Left kidney (tissue), 2 donors: Measurements from ENCODE around the gene SLC43A2. TPM values are rescaled to one million over a fixed set of nuclear protein-coding genes. Genes with fewer than 3 reads are reported as not detected.

Source experiments
- DNase-seq: peaks from one replicate; pipeline ENCODE4 v3.0.0-alpha.2; 2013
- polyA plus RNA-seq: library from polyadenylated mRNA; unstranded; fragments of 120-200 nt; gene quantifications from one replicate; pipeline ENCODE4 v1.2.1, GENCODE V29; 2013; ENCODE audit not compliant: insufficient read length

The SLC43A2 gene
- polyA plus RNA-seq, 1 donor: 27.1 TPM

DNA sequence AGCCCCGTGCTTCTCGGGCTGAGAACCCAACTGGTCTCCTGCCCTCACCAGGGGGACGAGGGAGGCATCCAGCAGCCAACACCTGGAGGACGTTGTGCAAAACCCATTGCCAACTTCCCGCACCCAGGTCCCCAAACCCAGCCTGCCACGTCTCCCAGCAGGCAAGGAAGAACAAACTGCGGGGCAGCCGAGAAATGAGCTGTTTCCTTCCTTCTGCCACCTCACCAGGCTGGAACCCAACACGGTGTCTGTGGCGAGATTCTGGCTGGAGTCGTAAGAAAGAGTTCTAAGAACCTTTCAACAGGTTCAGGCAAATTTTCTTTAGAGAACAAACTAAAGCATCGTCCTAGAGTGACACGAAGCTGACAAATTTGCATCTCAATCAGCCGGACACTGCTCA, 3.6 kb downstream of the SLC43A2 start:
- no peak for DNase-seq

DNA sequence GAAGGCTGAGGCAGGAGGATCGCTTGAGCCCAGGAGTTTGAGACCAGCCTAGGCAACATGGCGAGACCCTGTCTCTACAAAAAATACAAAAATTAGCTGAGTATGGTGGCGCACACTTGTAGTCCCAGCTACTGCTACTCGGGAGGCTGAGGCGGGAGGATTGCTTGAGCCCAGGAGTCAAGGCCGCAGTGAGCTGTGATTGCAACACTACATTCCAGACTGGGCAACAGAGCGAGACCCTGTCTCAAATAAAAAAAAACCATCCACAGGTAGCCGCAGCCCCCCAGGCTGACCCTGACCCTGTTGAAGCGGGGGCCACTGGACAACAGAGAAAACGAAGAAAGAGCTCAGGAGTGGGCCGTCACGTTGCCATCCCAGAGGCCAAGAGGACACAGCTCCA, 4.0 kb downstream of the SLC43A2 start:
- DNase-seq: no peak

DNA sequence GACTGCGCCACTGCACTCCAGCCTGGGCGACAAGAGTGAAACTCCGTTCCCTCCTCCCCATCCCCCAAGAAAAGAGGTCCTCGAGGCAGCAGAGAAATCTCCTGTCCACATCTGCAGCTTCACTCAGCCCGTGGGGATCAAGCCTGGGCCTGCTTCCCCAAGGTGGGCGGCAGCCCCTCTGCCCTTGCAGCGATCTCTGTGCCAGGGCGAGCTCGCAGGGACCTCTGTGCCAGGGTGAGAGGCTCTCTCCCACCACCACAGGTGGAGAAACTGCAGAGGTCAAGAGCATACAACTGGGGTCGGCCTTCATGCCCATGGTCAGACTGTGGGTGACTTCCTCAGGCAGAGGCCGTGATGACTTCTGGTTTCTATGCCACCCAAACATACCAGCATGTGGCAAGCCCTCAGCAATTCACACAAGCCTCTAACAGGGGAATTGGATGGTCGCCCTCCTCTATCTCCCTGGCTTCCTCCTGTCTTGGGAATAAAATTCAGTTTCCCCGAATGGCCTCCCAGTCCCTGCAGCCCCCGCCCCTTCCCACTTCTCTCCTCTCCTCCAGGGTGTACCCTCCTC, 5.5 kb downstream of the SLC43A2 start:
- no peak for DNase-seq

DNA sequence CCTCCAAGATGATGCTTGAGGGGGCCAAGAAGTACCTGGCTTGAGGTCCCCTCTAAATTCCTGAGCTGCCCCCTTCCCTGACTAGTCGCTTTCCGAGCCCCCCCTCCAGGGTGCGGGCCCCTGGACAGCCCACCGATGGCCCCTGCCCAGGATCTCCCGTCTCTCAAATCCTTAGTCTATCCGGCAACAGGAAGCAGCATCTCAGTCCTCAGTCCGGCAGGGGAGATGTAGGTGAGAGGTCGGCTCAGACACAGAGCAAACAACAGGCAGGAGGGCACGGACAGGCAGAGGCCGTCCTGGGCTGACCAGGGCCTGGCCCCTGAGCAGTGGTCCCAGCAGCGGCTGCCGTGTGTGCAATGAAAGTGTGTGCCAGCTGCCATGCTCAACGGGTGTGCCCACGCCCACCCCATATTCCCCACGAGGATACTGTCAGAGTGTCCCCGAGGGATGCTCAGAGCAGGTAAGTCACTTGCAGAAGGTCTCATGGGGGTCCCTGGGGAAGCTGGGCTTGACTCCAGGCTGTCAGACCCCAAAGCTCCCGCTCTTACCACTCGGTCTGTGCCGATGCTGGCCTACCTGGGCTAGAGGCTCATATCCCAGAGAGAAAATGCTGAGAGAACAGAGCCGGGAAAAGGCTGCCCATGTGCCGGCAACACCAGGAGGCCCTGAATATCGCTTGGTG, 7.2 kb downstream of the SLC43A2 start:
- DNase-seq: no peak

DNA sequence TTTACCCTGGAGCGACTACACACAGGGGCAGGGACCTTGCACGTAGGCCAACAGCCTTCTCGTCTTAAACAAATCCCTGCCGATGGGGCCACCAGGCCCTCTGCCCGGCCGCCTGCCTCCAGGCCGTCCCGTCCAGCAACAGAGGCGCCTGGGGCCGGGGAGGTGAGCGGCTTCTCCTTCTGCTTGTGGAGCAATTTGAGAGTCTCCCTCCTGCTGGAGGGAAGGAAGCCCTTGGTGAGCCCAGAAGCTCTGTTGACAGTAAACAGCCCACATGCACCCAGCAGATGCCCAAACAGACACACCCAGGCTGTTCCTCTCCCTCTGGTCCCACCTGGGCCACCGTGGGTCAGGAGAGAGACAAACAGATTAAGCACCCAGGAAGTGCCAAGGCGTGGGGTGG, 8.1 kb downstream of the SLC43A2 start:
- no peak for DNase-seq

DNA sequence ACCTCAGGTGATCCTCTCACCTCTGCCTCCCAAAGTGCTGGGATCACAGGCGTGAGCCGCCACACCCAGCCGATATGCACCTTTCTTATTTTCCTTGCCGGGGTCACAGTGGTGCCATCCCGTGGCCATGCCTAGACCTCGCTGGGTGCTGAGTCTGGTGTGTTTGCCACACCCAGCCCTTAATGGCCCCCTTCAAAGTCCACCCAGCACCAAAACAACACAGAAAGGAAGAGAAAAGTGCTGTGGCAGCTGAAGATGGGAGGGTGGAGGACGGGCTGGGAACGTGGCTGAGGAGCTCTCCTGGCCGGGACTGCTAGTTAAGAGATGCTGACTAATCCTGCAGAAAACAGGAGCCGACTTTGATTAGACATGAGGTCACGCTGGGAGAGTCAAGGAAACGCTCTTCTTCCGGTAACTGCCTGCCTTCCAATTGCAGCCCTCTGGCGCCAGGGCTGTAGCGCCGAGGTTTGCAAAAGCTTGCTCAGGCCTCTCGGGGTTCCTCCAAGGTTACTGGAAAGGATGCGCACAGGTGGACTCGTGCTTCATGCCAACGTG, 10.9 kb downstream of the SLC43A2 start:
- no peak for DNase-seq

DNA sequence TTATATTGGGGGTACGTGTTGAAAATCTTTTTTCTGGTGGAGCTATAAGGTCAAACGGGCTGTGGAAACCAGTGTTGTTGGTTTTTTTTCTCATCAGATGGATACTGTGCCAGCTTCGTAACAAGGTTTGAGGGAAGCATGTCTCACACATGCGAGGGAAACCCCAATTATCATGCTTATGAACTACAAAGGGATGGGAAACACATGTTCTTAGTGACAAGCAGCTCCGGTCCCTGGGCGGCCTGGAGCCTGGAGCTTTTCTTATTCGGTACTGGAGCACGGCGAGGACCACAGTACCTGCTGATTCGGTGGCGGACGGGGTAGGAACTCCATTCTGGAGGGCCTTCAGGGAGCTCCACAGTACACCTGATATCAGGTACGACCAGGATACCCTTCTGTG, 12.5 kb downstream of the SLC43A2 start:
- no peak for DNase-seq

DNA sequence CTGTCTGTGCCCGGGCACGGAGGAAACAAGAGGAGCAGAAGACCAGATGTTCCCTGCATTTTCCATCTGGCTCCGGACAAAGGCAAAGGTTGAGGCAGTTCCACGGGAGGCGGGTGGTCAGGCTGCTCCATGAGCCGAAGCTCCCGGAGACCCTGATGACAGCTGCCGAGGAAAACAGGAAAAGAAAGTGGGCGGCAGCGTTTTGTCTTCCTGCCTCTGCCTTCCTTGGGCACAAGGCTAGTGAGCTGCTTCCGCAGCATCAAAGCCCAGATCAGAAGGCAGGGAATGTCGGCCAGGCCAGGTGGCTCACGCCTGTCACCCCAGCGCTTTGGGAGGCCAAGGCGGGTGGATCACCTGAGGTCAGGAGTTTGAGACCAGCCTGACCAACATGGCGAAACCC, 16.2 kb downstream of the SLC43A2 start:
- no peak for DNase-seq

DNA sequence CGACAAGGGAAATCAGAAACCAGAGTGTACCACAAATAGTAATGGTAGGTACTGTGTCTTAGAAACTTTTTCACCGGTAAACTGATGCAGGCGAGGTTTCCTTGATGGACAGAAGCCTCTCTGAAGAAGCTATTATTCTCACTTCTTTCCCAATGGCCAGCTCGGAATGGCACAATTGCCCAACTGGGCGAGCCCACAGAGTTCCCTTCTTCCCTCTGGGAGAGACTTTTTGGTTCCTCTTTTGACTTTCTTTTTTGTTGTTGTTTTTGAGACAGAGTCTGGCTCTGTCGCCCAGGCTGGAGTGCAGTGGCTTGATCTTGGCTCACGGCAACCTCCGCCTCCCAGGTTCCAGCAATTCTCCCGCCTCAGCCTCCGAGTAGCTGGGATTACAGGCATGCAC, 16.9 kb downstream of the SLC43A2 start:
- DNase-seq: no peak

DNA sequence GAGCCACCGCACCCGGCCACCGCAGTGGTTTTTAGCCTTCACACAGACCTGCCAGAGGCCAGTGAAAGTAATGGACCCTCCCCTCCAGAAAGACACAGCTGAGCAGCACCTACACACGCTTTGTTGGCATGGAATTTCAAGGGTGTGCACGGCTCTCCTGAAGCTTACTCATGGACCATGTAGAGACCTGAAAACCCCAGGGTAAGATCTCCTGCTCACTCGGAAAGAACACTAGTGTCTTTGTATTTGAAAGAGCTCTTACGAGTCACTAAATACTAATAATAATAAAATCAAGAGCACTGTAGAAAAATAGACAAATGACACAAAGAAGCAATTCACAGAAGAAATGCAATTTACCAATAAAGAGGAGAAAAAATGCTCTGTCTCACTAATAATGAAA, 20.0 kb downstream of the SLC43A2 start:
- no peak for DNase-seq

DNA sequence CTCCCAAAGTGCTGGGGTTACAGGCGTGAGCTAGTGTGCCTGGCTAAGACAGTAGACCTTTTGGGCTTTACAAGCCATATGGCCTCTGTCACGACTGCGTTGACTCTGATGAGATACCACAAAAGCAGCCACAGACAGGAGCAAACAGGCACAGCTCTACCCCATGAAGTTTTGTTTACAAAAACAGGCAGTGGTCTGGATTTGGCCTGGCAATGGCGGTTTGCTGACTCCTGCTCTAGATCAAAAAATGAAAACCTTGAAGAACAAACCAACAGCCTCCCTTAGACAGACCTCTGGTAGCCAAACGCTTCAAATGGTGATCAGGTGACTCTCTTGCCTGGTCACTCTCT, 20.7 kb downstream of the SLC43A2 start:
- no peak for DNase-seq

DNA sequence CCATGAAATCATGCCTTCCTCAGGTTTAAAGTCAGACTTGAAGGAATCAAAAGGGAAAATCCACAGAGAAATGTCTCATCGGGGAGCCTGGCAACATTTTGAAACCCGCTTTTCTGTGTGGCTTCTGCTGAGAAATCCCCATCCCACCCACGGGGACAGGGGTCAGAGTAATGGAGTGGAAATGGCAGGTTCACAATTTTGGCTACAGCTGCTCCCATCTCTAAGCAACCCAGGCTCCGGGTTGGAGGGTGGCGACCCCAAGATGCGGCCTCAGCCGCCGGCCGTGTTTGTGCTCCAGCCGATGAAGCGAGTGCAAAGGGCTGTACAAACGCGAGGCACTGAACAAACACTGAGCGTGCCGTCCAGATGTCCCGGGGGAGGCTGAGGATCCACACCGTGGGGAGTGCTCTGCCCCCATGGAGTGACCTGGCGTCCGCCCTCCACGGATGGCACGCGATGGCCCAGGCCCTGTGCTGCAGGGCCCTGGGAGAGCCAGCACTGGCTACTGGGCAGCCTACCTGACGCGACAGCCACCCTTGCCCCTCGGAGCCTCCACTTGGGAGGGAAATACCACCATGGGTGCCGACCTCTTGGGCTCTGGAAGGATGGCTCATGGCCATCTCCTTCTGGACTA, 22.2 kb downstream of the SLC43A2 start:
- DNase-seq: no peak

DNA sequence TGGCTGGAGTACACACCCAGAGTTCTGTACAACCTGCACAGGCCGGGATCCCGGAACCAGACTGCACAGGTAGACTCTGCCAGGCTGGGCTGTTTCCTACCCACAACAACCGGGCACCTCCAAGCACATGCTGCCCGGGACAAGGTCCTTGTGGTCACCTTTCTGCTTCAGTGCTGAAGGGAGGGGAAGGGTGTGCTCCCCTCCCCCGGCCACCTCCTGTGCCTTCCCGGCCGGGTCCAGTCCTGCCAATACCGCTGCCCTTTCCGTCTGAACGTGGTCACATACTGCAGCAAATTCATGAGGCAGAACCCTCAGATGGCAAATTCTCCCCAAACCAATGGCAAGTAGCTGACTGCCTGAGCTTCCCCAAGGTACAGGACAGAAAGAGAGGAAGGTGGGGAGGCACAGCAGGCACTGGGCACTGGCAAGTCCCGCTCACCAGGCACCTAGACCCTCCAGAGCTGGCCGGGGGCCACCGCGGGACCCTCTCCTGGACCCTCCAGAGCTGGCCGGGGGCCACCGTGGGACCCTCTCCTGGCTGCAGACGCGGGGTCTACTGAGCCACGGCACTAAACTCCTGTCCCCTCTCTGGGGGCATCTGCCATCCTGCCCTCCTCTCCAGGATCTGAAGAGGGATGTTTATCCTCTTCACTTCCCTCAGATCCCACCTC, 22.8 kb downstream of the SLC43A2 start:
- DNase-seq: no peak

DNA sequence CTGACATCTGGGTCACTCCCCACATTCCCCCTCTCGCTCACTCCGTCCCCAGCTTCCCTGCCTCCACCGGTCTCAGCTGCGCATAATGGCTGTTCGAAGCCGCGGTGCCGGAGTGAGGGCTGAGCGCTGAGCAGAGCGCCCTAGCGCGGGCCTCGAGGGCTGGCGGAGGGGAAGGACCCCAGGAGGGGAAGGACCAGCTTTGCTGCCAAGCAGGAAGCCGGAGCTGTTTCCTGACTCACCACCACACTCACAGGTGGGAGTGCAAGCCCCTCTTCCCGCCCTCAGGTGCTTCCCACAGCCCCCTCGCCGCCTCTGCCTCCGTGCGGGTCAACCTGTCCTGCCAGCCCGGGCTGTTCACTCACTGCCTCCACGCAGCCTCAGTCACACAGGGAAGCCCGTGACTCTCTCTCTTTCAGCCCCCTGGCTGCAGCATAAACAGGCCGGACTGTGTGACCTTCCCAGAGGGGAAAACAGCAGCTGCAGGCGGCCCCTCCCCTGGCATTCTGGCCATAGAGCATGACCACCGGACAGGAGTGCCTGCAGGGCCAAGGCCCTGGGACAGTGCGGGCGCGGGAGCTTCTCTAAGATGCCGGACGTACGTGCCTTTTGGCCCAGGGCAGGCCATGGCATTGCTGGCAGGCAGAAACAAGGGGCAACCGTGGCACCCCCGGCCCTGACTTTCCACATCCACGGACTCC, 23.7 kb downstream of the SLC43A2 start:
- DNase-seq: no peak

DNA sequence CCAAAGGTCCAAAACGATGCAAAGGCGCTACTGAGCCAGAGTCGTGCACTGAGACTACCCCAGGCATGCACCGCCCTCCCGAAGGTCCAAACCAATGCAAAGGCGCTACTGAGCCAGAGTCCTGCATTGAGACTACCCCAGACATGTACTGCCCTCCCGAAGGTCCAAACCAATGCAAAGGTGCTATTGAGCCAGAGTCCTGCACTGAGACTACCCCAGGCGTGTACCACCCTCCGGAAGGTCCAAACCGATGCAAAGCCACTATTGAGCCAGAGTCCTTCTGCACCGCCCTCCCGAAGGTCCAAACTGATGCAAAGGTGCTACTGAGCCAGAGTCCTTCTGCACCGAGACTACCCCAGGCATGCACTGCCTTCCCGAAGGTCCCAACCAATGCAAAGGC, 27.1 kb downstream of the SLC43A2 start:
- no peak for DNase-seq

DNA sequence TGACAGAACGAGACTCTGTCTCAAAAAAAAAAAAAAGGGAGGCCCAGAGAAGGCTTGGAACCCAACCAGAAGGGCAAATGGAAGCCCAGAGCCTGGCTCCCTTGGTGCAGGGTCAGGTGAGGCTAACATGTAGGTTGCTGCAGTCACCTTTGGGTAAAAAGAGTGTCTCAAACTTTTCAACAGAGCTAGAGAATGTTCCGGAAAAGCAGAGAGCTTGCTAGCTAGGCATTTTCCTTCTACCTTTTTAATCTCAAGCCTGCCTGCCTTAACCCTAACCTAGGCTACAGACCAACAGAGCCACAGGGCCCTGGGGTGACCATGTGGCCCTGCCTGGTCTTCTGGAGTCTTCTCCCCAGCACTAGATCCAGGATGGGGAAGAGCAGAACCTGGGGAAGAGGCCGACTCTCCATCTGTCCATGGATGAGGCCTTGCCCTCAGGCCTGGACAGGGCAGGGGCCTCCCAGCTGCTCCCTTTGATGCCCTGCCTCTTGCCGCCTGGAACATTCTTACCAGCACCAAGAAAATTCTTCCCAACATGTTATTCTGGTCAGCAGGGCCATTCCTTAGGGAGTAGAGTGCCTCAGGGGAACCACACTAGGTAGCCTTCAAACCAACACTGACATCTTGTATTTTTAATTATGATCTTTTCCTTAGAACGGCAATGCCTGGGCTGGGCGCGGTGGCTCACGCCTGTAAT, 30.1 kb downstream of the SLC43A2 start:
- no peak for DNase-seq

DNA sequence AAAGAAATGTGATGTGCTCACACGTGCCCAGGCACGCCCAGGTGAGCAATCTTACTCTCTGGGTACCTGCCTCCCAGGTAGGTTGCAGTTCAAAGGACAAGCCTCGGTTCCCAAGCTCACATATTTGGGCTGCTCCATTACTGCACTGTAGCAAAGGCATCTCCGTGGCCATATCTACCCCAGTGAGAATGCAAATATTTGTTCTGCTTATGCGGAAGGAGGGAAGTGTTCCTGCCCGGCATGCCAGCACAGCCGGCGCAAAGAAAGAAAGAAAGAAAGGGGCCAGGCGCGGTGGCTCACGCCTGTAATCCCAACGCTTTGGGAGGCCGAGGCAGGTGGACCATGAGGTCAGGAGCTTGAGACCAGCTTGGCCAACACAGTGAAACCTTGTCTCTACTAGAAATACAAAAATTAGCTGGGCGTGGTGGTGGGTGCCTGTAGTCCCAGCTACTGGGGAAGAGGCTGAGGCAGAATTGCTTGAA, 30.7 kb downstream of the SLC43A2 start:
- DNase-seq: no peak

DNA sequence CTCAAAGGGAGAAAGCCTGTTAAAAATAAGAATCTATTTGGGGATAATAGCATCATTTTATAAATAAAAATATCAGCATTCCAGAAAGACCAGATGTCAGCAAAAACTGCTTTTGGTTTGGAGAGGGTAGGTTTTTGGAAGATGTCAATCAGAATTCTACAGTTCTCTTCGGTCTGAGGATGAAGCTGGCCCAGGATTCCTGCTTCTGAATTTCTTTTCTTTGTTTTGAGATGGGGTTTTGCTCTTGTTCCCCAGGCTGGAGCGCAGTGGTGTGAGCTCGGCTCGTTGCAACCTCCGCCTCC, 35.1 kb downstream of the SLC43A2 start:
- no peak for DNase-seq

DNA sequence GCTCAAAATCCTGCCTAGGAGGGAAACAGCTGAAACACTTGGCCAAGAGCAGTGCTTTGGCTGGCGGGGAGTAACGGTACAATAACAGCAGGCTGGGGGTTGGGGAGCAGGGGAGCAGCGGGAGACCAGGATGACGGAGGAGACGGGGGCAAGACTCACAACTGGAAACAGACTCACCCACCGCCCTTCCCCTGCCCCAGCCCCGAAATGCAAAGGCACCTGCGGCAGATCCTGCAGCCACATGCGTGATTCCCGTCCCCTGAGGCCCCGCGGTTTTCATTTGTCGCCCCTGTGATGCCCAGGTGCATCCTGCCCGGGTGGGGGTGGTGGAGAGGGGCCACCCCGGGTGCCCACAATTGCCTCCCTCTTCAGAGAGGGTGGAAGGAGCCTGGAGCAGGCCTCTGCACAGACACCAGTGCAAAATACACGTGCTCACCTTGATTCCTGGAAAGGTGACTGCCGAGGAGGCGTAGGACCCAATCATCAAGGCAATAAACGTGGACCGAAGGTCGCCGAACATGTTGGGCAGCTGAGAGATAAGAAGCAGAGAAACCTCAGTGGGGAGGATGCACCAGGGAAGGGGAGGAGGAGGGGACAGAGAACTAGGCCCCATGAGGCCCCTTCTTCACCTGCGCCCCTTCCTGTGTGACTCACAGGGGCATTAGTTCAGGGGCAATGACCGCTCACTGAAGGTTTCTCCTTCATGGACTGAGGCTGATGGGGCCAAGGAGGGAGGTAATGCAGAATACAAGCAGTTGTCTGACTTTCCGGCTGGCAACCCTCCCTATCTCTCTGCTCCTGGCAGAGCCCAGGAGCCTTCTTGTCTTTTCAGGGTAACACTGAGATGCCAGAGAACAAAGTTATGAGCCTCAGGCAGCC, 35.6 kb downstream of the SLC43A2 start:
- no peak for DNase-seq

DNA sequence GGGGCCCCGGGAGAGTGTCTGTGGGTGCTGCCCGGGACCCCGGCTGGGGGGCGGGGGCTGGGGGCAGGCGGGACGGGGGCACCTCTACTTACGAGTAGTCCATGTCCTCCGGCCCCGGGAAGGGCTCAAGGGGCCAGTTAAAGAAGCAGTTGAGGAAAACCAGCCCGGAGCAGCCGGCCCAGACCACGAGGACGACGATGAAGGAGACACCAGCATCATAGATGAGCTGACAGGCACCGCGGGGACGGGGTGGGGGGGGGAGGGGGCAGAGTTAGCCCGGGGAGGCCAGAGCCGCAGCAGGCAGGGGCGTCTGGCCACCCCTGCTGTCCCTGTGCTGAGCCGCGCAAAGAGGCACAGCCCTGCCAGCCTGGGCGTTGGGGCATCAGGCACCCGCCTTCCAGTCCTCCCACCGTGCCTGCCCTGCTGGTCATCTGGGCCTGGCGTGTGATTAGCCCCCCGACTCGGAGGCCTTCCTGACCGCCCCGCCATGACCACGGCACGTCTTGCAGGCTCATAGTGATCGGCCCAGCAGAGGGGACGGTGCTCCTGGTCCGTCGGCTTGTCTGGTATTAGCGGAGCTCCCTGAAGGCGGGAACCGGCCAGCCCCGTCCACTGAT, 37.1 kb downstream of the SLC43A2 start:
- DNase-seq: no peak
